ENCODE data around the gene ACKR2. TPM values are rescaled to one million over a fixed set of nuclear protein-coding genes. Genes with fewer than 3 reads are reported as not detected.

ACKR2 gene
- total and polyA plus RNA-seq, 2 of the 13 experiments (the other 11 are each of a cell fraction or from before 2014, with no cell fraction given), result 1.1 to 1.9 TPM

DNA sequence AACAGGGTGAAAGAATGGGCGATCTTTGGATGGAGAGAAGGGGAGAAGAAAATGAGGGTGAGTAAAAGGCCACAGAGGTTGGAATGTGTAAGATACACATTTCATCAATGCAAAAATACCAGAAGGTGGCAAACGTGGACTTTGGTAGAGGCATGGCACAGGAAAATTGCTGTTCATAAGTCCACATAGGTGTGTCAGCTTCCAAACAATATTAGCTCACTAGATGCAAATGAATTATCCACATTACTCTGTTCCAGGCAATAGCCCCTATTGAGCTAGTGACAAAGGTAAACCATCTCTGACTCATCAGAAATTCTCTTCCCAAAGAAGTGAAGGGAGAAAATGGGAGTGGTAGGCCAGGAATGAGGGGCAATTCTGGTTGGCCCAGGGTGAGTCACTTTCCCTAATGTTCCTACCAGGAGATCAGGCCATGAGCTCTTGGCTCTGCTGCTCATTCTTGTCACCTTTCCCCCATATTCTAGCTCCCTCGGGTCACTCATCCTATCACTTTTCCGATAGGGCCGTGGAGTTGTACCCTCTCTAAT lies 19.9 kb downstream of the ACKR2 start (continued):
- TF ChIP-seq, protein P1, sequence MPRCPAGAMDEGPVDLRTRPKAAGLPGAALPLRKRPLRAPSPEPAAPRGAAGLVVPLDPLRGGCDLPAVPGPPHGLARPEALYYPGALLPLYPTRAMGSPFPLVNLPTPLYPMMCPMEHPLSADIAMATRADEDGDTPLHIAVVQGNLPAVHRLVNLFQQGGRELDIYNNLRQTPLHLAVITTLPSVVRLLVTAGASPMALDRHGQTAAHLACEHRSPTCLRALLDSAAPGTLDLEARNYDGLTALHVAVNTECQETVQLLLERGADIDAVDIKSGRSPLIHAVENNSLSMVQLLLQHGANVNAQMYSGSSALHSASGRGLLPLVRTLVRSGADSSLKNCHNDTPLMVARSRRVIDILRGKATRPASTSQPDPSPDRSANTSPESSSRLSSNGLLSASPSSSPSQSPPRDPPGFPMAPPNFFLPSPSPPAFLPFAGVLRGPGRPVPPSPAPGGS (CRISPR knock-in tag; IDR thresholded peaks at IDR 0.05), result no peak
- TF ChIP-seq POLR2G (IDR thresholded peaks at IDR 0.05; ENCODE audit: low read depth, low read length) (no peak; the same call in 1 of the 2 replicates), ZNF563 (CRISPR knock-in tag; IDR thresholded peaks at IDR 0.05) (no peak), XRCC5 (optimal IDR thresholded peaks at IDR 0.05; ENCODE audit: low read length) (no peak), ZNF629 (CRISPR knock-in tag; conservative IDR thresholded peaks at IDR 0.05) (no peak), IRF2 (CRISPR knock-in tag; IDR thresholded peaks at IDR 0.05) (no peak; the same call in 1 of the 2 replicates), ZNF891 (CRISPR knock-in tag; IDR thresholded peaks at IDR 0.05) (no peak), SKI (IDR thresholded peaks at IDR 0.05; ENCODE audit: partially characterized antibody) (peak; percentile 30), MEIS1 (CRISPR knock-in tag; IDR thresholded peaks at IDR 0.05; ENCODE audit: borderline replicate concordance) (no peak; the same call in 1 of the 2 replicates), KAT2B (IDR thresholded peaks at IDR 0.05; ENCODE audit: borderline replicate concordance, low read depth, low read length) (no peak), IKZF4 (CRISPR knock-in tag; IDR thresholded peaks at IDR 0.05; ENCODE audit: borderline replicate concordance, low read depth, not compliant biosample characterization) (no peak), ZNF788 (CRISPR knock-in tag; IDR thresholded peaks at IDR 0.05; ENCODE audit: borderline replicate concordance) (no peak), ZNF20 (CRISPR knock-in tag; IDR thresholded peaks at IDR 0.05) (no peak), SMAD3 (CRISPR knock-in tag; IDR thresholded peaks at IDR 0.05) (peak; percentile 19), TCF7 (IDR thresholded peaks at IDR 0.05; ENCODE audit: low read depth) (peak; percentile 58), LCORL (IDR thresholded peaks at IDR 0.05) (no peak; the same call in 1 of the 2 replicates), LCORL (CRISPR knock-in tag; IDR thresholded peaks at IDR 0.05) (peak; percentile 68; the same call in 1 of the 2 replicates), MEF2D (CRISPR knock-in tag; IDR thresholded peaks at IDR 0.05) (peak; percentile 15; the same call in 1 of the 2 replicates), RARG (CRISPR knock-in tag; IDR thresholded peaks at IDR 0.05; ENCODE audit: low read depth) (no peak), KDM2A (CRISPR knock-in tag; IDR thresholded peaks at IDR 0.05; ENCODE audit: borderline replicate concordance, low read depth) (peak; percentile 36; the same call in 1 of the 2 replicates)
- TF ChIP-seq, protein P2, sequence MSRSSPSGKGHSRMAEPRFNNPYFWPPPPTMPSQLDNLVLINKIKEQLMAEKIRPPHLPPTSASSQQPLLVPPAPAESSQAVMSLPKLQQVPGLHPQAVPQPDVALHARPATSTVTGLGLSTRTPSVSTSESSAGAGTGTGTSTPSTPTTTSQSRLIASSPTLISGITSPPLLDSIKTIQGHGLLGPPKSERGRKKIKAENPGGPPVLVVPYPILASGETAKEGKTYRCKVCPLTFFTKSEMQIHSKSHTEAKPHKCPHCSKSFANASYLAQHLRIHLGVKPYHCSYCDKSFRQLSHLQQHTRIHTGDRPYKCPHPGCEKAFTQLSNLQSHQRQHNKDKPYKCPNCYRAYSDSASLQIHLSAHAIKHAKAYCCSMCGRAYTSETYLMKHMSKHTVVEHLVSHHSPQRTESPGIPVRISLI (CRISPR knock-in tag; IDR thresholded peaks at IDR 0.05; ENCODE audit: borderline replicate concordance), result no peak
- TF ChIP-seq, protein P3, sequence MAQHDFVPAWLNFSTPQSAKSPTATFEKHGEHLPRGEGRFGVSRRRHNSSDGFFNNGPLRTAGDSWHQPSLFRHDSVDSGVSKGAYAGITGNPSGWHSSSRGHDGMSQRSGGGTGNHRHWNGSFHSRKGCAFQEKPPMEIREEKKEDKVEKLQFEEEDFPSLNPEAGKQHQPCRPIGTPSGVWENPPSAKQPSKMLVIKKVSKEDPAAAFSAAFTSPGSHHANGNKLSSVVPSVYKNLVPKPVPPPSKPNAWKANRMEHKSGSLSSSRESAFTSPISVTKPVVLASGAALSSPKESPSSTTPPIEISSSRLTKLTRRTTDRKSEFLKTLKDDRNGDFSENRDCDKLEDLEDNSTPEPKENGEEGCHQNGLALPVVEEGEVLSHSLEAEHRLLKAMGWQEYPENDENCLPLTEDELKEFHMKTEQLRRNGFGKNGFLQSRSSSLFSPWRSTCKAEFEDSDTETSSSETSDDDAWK (CRISPR knock-in tag; IDR thresholded peaks at IDR 0.05), result no peak
- TF ChIP-seq, protein P4, sequence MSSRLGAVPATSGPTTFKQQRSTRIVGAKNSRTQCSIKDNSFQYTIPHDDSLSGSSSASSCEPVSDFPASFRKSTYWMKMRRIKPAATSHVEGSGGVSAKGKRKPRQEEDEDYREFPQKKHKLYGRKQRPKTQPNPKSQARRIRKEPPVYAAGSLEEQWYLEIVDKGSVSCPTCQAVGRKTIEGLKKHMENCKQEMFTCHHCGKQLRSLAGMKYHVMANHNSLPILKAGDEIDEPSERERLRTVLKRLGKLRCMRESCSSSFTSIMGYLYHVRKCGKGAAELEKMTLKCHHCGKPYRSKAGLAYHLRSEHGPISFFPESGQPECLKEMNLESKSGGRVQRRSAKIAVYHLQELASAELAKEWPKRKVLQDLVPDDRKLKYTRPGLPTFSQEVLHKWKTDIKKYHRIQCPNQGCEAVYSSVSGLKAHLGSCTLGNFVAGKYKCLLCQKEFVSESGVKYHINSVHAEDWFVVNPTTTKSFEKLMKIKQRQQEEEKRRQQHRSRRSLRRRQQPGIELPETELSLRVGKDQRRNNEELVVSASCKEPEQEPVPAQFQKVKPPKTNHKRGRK (CRISPR knock-in tag; IDR thresholded peaks at IDR 0.05), result no peak
